ENCODE results near the gene RNF151. TPM values are rescaled to one million over a fixed set of nuclear protein-coding genes. Genes with fewer than 3 reads are reported as not detected.

The RNF151 gene
- polyA plus RNA-seq, 1 donor from 2014 or later: not detected

- H2AFZ ChIP-seq (ENCODE audit: low read depth, low read length): peak overlapping the region; percentile 47
- no peak overlapping the region for H3K27ac ChIP-seq (ENCODE audit: low read length)
- no peaks in the 10 kb centered on the region for H3F3A ChIP-seq (ENCODE audit: insufficient read depth, low read length, poor library complexity, severe bottlenecking)
- peaks cover 12% of the 10 kb centered on the region for H3K79me2 ChIP-seq (replicated peaks; ENCODE audit: insufficient read depth, low read length)
- no peaks in the 10 kb centered on the region for H3K9me3 ChIP-seq (ENCODE audit: low read length)
- no peaks in the 10 kb centered on the region for H3K9me2 ChIP-seq (ENCODE audit: insufficient read depth, low read length)
- no peaks in the 10 kb centered on the region for H4K20me1 ChIP-seq (ENCODE audit: insufficient read depth)
- TF ChIP-seq RAD21 (conservative IDR thresholded peaks at IDR 0.05): no peak
- TF ChIP-seq EZH2 (IDR thresholded peaks at IDR 0.05; ENCODE audit: borderline replicate concordance, insufficient read depth, low read length, poor library complexity, severe bottlenecking): no peak
- no peak for TF ChIP-seq SMC3 (conservative IDR thresholded peaks at IDR 0.05; ENCODE audit: poor library complexity)
- no peak for TF ChIP-seq TAF1 (IDR thresholded peaks at IDR 0.05; ENCODE audit: low read depth)
- TF ChIP-seq CTCF (IDR thresholded peaks at IDR 0.05; ENCODE audit: poor library complexity, severe bottlenecking): no peak
- no peak for TF ChIP-seq MXI1 (conservative IDR thresholded peaks at IDR 0.05; ENCODE audit: poor library complexity, severe bottlenecking)
- no peak for TF ChIP-seq POLR2AphosphoS5 (IDR thresholded peaks at IDR 0.05)
- TF ChIP-seq EP300 (conservative IDR thresholded peaks at IDR 0.05; ENCODE audit: poor library complexity, severe bottlenecking): no peak
- no peak for TF ChIP-seq REST (IDR thresholded peaks at IDR 0.05; ENCODE audit: borderline replicate concordance)
- no peaks in the 10 kb centered on the region for H3K36me3 ChIP-seq (ENCODE audit: insufficient read depth, low read length)
- peak overlapping the region; percentile 96 for H3K9ac ChIP-seq (ENCODE audit: low read length)
- H3K27me3 ChIP-seq (ENCODE audit: insufficient read depth, low read depth, low read length): no peaks in the 10 kb centered on the region
- peak overlapping the region; percentile 97 for H3K4me3 ChIP-seq (ENCODE audit: low read length)
- no peak overlapping the region for H3K4me2 ChIP-seq (ENCODE audit: low read length)
Measured at GRCh38 chr16:1958715-1959268, 7.9 kb upstream of the RNF151 start.

- no peaks in the 10 kb centered on the region for H4K20me1 ChIP-seq (ENCODE audit: insufficient read depth)
- no peaks in the 10 kb centered on the region for H3K9me2 ChIP-seq (ENCODE audit: insufficient read depth, low read length)
- H2AFZ ChIP-seq (ENCODE audit: low read depth, low read length): peak within 1 kb of the TSS; percentile 80
- no peaks in the 10 kb centered on the region for H3K9me3 ChIP-seq (ENCODE audit: low read length)
- H3K9ac ChIP-seq (ENCODE audit: low read length): peak within 1 kb of the TSS; percentile 96
- H3K4me2 ChIP-seq (ENCODE audit: low read length): peak within 1 kb of the TSS; percentile 65
- peak within 1 kb of the TSS; percentile 97 for H3K4me3 ChIP-seq (ENCODE audit: low read length)
- H3K27ac ChIP-seq (ENCODE audit: low read length): peak within 1 kb of the TSS; percentile 67
- H3K79me2 ChIP-seq (replicated peaks; ENCODE audit: insufficient read depth, low read length): peaks cover 13% of the 10 kb centered on the region
- no peaks in the 10 kb centered on the region for H3K27me3 ChIP-seq (ENCODE audit: insufficient read depth, low read depth, low read length)
- no peaks in the 10 kb centered on the region for H3K36me3 ChIP-seq (ENCODE audit: insufficient read depth, low read length)
- TF ChIP-seq RAD21 (conservative IDR thresholded peaks at IDR 0.05) (peak; percentile 49), REST (IDR thresholded peaks at IDR 0.05; ENCODE audit: borderline replicate concordance) (peak; percentile 57), MXI1 (conservative IDR thresholded peaks at IDR 0.05; ENCODE audit: poor library complexity, severe bottlenecking) (peak; percentile 73), EZH2 (IDR thresholded peaks at IDR 0.05; ENCODE audit: borderline replicate concordance, insufficient read depth, low read length, poor library complexity, severe bottlenecking) (no peak), POLR2AphosphoS5 (IDR thresholded peaks at IDR 0.05) (peak; percentile 87), TAF1 (IDR thresholded peaks at IDR 0.05; ENCODE audit: low read depth) (no peak), EP300 (conservative IDR thresholded peaks at IDR 0.05; ENCODE audit: poor library complexity, severe bottlenecking) (peak; percentile 27), SMC3 (conservative IDR thresholded peaks at IDR 0.05; ENCODE audit: poor library complexity) (peak; percentile 72), CTCF (IDR thresholded peaks at IDR 0.05; ENCODE audit: poor library complexity, severe bottlenecking) (peak; percentile 86)
- H3F3A ChIP-seq (ENCODE audit: insufficient read depth, low read length, poor library complexity, severe bottlenecking): no peaks in the 10 kb centered on the region
Measured at GRCh38 chr16:1959269-1960039, 7.2 kb upstream of the RNF151 start, which contains the start of gene NDUFB10. Gene NDUFB10, plus strand, starts transcription at chr16:1959538. Its CDS starts 87 bp downstream, at chr16:1959625.

Data from neural cell (in vitro differentiated cells).